GM21619 (cell line): ENCODE measurements around the gene ELAPOR2.
"Not testable (repeated sequence)": the region's sequence is repeated elsewhere in the genome, so short reads cannot be mapped to it uniquely, and the experiment has no call there.

Experiments
- ATAC-seq: cut with Tn5 transposase; IDR thresholded peaks from one replicate; pipeline ENCODE4 v1.9.1; 2021; ENCODE audit not compliant: unreplicated experiment

ELAPOR2 gene, protein sequence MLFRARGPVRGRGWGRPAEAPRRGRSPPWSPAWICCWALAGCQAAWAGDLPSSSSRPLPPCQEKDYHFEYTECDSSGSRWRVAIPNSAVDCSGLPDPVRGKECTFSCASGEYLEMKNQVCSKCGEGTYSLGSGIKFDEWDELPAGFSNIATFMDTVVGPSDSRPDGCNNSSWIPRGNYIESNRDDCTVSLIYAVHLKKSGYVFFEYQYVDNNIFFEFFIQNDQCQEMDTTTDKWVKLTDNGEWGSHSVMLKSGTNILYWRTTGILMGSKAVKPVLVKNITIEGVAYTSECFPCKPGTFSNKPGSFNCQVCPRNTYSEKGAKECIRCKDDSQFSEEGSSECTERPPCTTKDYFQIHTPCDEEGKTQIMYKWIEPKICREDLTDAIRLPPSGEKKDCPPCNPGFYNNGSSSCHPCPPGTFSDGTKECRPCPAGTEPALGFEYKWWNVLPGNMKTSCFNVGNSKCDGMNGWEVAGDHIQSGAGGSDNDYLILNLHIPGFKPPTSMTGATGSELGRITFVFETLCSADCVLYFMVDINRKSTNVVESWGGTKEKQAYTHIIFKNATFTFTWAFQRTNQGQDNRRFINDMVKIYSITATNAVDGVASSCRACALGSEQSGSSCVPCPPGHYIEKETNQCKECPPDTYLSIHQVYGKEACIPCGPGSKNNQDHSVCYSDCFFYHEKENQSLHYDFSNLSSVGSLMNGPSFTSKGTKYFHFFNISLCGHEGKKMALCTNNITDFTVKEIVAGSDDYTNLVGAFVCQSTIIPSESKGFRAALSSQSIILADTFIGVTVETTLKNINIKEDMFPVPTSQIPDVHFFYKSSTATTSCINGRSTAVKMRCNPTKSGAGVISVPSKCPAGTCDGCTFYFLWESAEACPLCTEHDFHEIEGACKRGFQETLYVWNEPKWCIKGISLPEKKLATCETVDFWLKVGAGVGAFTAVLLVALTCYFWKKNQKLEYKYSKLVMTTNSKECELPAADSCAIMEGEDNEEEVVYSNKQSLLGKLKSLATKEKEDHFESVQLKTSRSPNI

DNA sequence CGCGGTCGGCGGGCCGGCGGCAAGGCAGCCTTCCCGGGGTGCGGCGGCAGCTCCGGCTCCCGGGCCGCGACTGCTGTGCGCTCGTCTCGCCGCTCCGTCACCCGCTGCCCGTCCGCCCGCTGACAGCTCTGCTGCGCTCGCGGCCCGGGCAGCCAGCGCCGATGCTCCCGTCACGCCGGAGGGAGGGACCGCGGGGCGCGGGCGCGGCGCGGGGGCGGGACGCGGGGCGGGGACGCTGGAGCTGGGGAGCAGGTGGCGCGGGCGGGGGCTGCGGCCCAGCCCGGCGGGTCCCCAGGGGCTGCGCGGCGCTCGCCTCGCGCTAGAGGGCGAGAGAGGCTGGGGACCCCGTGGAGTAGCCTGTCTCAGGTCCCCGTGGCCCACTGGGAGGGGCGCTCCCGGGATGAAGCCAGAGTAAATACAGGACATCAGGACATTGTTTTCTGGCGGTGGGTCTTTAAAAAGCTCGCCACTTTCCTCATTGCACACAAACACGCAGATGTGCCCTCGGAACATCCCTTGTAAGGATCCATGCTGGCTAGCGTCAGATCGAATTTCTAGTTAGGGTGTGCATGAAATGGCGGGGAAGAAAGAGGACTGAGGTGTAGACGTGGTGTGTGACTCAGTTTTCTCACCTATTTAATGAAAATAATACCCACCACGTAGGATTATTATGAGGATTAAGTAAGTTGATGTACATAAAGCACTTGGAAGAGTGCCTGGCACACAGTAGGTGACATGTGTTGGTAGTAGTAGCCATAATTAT is at the start of gene ELAPOR2:
ELAPOR2 (minus strand) TSS at position 130 of the 763 bp plus-strand sequence. CDS start 141 bp downstream, outside the sequence.
- peak; percentile 90 for ATAC-seq

DNA sequence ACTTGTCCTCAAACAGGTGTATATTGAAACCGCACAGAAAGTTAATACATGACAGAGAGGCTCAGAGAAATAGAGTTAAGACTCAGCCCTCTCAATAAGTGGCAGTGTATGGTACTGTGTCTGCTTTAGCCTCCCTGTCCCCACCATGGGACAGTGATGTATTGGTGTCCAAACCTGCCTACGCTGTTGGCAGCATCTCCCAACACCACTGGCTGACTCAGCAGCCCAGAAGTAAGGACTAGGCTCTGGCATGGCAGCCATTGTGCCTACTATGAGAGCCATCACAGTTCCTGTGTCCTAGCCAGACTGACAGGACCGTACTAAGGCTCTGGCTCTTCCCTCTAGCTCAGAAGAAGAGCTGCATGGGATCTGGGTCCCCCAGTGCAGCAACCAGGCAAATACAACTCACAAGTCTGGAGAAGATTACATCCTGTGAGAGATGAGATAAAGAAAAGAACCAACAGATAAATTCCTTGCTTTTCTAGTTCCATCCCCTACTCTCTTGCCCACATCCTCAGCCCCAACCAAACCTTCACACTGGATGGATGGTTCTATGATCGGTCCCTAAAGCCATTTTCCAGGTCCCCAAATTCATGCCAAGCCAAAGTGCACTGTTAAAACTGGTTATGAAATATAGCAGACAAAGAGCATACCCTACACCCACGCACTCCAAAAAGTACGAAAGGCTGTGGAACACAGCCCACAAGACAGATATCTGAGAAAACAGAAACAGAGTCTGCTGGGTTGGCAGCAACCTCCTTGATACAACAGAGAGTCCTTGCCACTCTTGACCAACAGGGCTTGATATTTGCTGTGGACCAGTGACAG is 48.7 kb upstream of the ELAPOR2 start:
- ATAC-seq = no peak

DNA sequence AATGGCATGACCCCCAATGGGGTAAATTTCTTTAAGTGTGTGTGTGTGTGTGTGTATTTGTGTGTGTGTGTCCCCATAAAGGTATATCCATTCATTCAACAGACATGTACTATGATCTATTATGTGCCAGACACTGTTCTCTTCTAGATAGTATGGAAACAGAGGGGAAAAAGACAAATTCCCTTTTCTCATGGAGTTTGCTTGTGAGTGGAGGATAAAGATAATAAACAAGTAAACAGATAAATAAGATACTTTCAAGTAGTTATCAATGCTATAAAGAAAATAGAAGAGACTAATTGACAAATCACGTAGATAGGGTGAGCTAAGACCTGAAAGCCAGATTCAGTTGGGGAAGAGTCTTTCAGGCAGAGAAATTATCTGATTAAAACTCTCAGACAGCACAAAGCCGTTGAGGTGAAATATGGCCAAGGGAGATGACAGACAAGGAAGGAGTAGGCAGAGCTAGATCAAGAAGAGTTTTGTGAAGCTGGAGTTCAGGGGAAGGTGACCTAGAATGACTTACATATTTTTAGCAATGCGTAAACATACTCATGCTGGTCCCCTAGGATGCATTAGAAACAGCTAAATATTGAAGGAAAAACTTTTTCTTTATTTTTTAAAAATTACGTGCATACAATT is 47.6 kb upstream of the ELAPOR2 start:
- no peak for ATAC-seq

DNA sequence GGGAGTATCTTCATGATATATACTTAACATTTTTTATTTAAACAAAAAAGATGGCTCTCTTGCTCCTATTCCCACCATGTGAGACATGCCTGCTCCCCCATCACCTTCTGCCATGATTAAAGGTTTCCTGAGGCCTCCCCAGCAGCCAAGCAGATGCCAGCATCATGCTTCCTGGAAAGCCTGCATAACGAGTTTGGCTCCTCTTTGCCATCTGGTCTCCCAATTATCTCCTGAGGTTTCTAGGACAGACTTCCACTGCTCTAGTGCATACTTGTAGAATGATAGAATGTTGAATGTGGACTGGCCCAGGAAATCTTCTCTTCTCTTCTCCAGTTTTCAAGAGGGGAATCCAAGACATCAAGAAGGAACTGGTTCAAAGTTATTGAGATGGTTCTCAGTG is 45.9 kb upstream of the ELAPOR2 start:
- ATAC-seq = no peak

DNA sequence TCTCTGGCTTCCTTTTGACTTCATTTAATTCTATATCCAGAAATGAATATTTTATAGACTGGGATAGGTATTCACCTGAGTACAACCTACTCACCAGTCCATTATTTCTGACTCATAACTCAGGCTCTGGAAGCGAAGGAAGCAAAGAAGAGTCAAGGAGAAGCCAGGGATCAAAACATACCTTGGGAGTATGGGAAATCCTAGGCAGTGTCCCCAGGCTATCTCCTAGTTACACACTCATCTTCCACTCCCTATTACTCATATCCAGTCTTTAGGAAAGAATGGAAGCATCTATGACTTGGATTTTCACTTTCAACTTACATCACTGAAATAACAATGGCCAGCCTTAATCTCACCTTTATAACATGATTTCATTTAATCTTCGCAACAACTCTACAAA is 40.9 kb upstream of the ELAPOR2 start:
- no peak for ATAC-seq

DNA sequence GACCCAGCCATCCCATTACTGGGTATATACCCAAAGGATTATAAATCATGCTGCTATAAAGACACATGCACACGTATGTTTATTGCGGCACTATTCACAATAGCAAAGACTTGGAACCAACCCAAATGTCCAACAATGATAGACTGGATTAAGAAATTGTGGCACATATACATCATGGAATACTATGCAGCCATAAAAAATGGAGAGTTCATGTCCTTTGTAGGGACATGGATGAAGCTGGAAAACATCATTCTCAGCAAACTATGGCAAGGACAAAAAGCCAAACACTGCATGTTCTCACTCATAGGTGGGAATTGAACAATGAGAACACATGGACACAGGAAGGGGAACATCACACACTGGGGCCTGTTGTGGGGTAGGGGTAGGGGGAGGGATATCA is 37.9 kb upstream of the ELAPOR2 start:
- ATAC-seq = not testable (repeated sequence)

DNA sequence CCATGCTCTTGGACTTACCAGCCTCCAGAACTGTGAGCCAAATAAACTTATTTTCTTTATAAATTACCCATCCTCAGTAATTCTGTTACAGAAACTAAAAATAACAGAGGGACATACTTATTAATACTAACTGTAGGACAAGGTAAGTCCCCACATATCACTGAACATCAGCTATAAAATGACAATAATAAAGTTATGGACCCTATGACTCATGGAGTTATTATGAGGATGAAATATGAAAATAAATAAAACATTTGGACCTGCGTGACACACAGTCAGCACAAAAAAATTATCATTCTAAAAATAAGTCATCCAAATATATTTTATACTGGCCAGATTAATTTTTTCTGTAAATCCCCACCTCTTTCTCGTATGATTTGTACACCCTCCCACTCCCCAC is 34.9 kb upstream of the ELAPOR2 start:
- ATAC-seq = no peak

DNA sequence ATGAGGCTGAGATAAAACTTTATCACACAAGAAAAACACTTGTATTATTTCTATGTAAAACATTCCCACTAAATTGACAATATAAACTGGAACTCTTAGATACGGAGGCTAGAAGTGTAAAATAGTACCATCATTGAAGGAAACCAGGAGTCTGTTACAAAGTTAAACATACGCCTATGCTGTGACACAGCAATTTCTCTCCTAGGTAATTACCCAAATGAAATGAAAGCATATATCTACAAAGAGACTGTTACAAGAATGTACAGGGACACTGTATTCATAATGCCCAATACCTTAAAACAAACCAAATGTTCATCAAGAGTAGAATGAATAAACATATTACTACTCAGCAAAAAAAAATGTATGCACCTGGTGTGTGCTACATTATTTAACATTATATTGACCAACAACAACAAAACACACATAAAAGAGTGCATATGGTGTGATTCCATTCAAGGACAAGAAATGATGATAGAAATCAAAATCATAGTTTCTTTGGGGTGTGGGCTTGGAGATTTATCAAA is 33.2 kb upstream of the ELAPOR2 start:
- ATAC-seq = no peak

DNA sequence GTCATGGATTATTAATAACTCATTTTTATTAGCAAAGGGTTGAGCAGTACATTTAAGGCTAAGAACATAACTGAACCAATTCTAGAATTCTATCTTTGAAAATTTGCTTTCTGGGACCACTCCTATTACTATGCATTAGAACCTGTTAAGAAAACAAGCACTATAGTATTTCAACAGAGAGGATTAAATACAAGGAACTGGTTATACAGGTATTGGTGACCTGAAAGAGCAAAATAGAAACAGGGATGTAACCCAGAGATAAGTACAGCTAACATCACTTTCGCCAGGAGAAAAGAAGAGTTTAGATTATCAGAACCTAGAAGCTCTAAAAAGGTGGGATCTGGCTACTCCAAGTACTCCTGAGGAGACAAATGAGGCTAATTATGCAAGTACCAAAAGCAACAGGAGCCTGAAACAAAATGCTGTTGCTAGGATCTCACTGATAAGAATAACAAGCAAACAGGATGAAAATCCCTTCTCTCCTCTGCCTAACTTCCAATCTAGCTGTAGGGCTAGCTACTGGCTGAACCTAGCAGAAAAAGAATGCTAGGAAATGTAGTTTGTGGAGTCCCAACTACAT is 32.1 kb upstream of the ELAPOR2 start:
- ATAC-seq = no peak

DNA sequence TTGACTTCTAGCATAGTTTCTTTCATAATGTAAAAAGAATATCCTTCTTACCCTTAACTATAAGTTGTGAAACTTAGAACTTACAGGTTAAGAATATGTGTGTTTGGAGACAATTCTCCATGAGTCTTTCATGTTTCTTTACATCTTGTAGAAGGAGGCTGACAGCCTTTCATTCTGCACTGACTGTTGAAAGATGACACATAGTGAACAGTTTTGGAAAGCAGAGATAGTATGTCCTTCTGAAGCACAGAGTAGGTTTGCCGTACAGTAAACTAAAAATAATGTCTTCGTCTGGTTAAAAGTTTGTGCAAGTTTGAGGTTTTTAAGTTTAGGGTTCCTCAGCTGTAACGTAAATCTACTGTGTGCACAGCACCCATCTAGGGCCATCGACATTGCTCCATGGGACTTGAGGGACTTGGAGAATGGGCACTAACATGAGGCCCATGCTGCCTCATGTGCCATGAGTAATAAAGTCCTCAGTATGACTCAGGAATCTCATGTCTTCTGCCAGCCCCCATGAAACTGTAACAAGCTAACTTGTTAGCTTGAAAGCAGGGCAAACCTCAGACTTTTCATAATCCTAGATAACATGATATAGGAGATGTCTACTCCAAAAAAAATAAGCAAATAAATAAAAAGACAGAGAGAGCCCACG is 24.5 kb upstream of the ELAPOR2 start:
- ATAC-seq = no peak

DNA sequence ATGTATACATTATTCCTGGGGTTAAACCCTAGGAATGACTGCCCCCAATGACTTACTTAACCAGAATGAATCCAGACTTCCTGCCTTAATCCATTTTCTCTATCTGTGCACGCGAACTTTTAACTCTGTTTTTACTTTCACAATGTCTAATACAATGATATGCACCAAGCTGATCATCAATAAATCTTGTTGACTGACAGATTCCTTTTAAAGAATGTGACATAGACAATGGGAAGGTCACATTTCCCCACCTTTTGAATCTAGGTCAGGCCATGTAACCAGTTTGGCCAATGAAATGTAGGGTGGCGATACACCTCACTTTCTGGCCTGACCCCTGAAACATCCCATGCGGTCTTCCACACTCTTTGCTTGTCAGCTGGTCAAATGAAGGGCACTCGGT is 23.2 kb upstream of the ELAPOR2 start:
- no peak for ATAC-seq

DNA sequence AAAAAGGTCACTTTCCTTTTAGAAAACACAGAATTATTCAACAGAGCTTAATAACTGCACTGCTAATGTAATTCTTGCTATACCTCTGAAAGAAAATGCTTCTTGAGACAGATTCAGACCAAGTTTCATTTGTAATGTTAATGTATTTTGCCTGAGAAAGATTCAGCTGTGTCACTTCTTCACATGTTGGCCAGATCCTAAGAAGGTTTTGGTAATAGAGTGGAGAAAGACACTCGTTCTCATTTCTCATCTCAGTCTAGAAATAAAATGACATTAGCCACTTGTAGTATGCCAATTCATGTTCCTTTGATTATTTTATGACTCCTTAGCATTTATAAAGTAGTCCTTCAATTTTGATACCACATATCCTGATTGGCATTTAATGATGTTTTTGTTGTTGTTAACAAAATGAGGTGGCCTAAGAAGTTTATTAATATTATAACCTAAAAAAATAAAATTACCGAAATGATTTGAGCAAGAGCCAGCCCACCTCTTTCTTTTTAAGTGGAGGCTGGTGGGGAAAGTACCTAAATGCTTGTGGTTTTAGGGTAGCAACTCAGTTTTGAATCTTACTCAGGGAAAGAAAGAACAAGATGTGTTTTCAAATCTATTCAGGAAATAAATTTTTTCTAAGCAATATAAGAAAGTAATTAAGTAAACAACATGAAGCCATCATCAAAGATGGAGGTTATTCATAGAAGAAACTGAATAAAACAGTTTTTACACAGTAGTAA is 16.4 kb upstream of the ELAPOR2 start:
- ATAC-seq = peak; percentile 89

DNA sequence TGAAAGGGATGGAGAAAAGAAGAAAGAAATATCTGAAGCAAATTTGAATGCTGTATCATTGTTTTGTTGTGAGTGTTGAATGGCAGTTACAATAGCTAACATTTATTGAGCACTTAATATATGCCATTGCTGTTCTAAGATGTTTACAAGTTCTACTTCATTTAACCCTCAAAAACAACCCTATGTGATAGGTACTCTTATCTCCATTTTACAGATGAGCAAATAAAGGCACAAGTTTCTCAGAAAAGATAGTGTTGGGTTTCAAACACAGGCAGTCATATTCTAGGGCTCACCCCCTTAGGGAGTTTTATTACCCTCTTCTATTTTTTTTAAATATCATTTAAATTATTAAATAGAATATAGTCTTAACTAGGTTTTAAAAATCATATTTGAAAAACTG is 8.3 kb upstream of the ELAPOR2 start:
- ATAC-seq = no peak

DNA sequence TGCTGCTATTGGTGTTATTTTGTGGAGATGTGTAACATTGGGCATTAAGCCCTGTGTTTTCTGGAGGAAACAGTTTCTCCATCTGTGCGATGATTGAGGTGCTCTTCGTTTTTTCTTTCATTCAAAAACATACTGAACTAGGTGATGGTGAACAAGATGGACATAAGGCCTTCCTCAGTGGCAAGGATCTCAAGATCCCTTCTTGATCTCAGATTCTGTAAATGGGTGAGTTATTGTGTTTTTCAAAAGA is 759 bp upstream of the ELAPOR2 start:
- no peak for ATAC-seq

DNA sequence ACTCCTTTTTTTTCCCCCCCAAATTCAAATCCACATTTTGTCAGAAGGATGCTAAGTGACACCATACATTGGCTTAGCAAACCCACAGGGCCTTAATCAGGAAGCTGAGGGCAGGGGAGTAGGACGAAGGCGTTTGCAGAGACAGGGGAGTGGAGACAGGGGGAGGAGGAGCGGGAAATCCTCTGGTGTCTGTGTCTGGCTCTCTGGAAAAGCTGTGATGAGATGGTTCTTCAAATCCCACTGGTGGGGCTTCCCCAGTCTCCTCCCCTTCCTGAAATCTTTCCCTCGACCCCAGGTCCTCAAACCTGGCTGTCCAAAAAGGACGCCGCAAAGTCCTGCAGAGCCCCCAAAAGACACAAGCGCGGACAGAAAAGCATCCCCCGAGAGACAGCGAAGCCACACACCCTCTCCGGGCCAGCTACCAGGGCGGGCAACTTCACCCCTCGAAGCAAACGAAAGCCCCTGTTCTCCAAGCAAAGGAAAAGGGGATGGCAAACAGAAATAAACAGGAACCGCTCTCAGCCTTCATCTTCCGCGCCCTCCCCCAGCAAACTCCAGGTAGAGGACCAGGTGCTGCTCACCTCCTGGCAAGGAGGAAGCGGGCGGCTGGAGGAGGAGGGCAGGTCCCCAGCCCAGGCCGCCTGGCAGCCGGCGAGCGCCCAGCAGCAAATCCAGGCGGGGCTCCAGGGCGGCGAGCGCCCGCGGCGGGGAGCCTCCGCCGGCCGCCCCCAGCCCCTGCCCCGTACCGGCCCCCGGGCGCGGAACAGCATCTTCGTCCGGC is 520 bp downstream of the ELAPOR2 start:
- ATAC-seq = peak; percentile 27

DNA sequence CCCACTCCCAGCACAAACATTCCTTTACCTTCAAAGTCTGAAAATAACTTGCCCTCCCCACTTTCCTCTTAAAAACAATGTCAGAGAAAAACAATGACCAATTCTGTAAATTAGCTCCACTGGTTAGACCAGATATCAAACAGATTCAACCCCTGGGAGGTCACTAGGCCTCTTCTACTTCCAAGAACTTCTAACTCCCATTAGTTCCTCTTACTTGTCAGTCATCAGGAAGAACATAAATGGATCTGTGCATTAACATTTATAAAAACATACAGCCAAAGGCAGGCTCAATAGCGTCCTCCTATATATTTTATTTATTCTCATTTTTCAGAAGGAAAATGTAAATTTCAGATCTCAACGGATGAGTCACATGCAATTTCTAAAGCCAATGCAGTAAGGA is 2.2 kb downstream of the ELAPOR2 start:
- no peak for ATAC-seq

DNA sequence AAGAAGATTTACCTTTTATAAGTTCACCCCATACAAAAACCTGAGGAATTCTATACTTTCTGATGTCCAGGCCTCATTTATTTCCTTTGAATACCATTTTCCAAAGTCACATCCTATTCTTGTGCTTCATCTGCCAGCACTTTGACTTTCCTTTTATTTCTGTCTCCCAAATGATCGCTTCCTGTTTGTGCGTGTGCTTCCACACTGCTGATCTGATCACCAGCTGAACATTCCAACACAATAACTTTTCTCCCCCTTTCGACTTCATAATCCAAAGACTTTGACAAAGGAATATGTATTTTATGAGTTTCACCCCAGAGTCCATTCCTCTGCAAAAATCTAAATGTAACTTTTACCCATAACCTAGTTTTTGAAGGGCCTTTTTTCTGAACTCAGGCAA is 3.1 kb downstream of the ELAPOR2 start:
- no peak for ATAC-seq
